Panc1 (cell line): Measurements from ENCODE around the gene EXPH5. TPM values are rescaled to one million over a fixed set of nuclear protein-coding genes. Genes with fewer than 3 reads are reported as not detected.

Experiments
- ATAC-seq: fragments of 200-7000 bp; cut with Tn5 transposase; 2 replicates; pipeline ENCODE4 v1.9.1; 2020; ENCODE audit warnings: mild to moderate bottlenecking, moderate library complexity
- BruUV-seq: library from RNA; stranded (reverse); fragments of 400-500 nt; replicated peaks from 2 replicates; lab custom pipeline; 2021; lab: Mats Ljungman, UMichigan
- CTCF ChIA-PET: fragments of 300-600 bp; sonication (Branson Sonifier 250); formaldehyde crosslinking; loops from one replicate; lab custom pipeline; 2022; ENCODE audit warnings: antibody characterized with exemption; lab: Charles Lee
- POLR2A ChIA-PET: fragments of 300-600 bp; sonication (Branson Sonifier 250); formaldehyde crosslinking; loops from one replicate; lab custom pipeline; 2022; ENCODE audit warnings: antibody characterized with exemption; lab: Charles Lee
- DNase-seq: peaks from one replicate; pipeline ENCODE4 v3.0.0-alpha.2; 2010; ENCODE audit warnings: low read depth, low spot score
- H3K27ac ChIP-seq: 2 replicates; pipeline ENCODE4 v1.5.1; 2011; ENCODE audit warnings: mild to moderate bottlenecking, low read length, inconsistent platforms
- H3K27me3 ChIP-seq: fragments of 200-500 bp; sonication (Bioruptor generic); 2 replicates; pipeline ENCODE4 v1.6.0; 2014; ENCODE audit warnings: low read length, inconsistent platforms; ENCODE audit not compliant: control insufficient read depth, insufficient read depth
- H3K36me3 ChIP-seq: fragments of 200-500 bp; sonication (Bioruptor generic); 2 replicates; pipeline ENCODE4 v1.5.1; 2014; ENCODE audit warnings: inconsistent platforms, mild to moderate bottlenecking, low read length, moderate library complexity; ENCODE audit not compliant: control insufficient read depth, insufficient read depth
- H3K4me1 ChIP-seq: 2 replicates; pipeline ENCODE4 v1.5.1; 2011; ENCODE audit warnings: inconsistent platforms, mild to moderate bottlenecking, low read length, moderate library complexity; ENCODE audit not compliant: control insufficient read depth, insufficient read depth
- H3K4me3 ChIP-seq, 2 experiments: 2 replicates each; pipeline ENCODE4 v1.5.1; 2011 to 2012; ENCODE audit warnings: low read depth in 2 of 2, low read length in 2 of 2, mild to moderate bottlenecking in 2 of 2, inconsistent platforms in 1 of 2, moderate library complexity in 1 of 2
- H3K9me3 ChIP-seq: fragments of 200-500 bp; sonication (Bioruptor generic); 2 replicates; pipeline ENCODE4 v1.5.1; 2014; ENCODE audit warnings: low read depth, mild to moderate bottlenecking, inconsistent platforms, low read length, moderate library complexity; ENCODE audit not compliant: control insufficient read depth, insufficient read depth
- POLR2AphosphoS5 ChIP-seq: IDR thresholded peaks from 2 replicates; pipeline ENCODE4 v1.6.1; 2012; ENCODE audit warnings: mild to moderate bottlenecking, low read depth, low read length, moderate library complexity
- SIN3A ChIP-seq: IDR thresholded peaks from 2 replicates; pipeline ENCODE4 v1.6.1; 2012; ENCODE audit warnings: low read depth, mild to moderate bottlenecking, low read length, moderate library complexity, borderline replicate concordance; ENCODE audit not compliant: insufficient read depth
- TCF7L2 ChIP-seq: IDR thresholded peaks from 2 replicates; pipeline ENCODE4 v1.6.1; 2011; ENCODE audit warnings: mild to moderate bottlenecking, low read depth, low read length, inconsistent platforms
- in situ Hi-C: cut with HindIII; loops from 2 replicates; pipeline ENCODE4 v1.10.0; 2016; ENCODE audit warnings: low sequenced_read_pairs, low pct_unique_long_range_greater_than_20kb
- intact Hi-C: fragments of 100-400 bp; cut with micrococcal nuclease; formaldehyde crosslinking; loops from one replicate; pipeline ENCODE4 v1.10.0; 2022; ENCODE audit not compliant: unreplicated experiment
- total RNA-seq: library from RNA; stranded (reverse); gene quantifications from one replicate; pipeline ENCODE4 v1.2.1, GENCODE V29; 2021; ENCODE audit not compliant: unreplicated experiment
- TF ChIP-seq, protein P1 (sequence below): fragments of 450-650 bp; IDR thresholded peaks from 2 replicates; pipeline ENCODE4 v1.5.1; 2017; ENCODE audit warnings: mild to moderate bottlenecking
- TF ChIP-seq, protein P2 (sequence below), 2 experiments: IDR thresholded peaks; 2 replicates each; pipeline ENCODE4 v1.6.1; 2011 to 2012; ENCODE audit warnings: low read depth in 2 of 2, control low read depth in 1 of 2, low read length in 1 of 2, mild to moderate bottlenecking in 1 of 2, moderate library complexity in 1 of 2; ENCODE audit not compliant: insufficient read depth in 1 of 2

The EXPH5 gene
- total RNA-seq, 1 experiment from 2014 or later, result 0.85 TPM

DNA sequence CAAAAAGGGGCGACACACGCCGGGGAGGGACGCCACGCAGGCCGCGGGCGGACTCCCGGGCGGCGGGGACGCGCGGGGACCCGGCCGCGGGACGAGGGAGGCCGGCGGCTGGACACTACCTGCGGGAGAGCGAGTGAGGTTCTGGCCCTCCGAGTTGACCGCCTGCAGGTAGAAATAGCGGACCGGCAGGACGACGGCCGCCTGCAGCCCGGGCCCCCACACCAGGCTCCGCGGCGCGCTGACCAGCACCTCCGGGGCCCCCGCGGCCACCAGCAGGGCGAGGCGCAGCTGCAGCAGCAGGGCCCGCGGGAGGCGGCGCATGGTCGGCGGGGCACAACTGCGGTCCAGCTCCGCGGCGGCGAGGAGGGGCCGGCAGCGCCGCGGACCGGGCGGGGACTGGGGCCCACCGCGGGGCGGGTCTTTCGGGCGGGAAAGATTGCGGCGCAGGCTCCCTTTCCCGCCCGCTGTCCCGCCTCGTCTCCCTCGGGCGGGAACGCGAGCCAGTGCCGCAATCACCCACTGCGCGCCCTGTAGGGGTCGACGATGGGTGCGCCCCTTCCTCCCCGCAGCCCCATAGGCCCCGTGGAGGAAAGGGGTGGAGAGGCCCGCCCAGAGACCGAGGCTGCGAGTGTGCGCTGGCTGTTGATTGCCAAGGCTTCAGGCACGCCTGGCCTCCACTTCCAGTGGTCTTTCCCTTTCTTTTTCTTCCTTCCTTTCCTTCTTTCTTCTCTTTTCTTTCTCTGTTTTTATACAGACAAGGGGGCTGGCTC, 95.3 kb downstream of the EXPH5 start, which contains the start of gene POGLUT3:
TSS of gene POGLUT3 (minus strand) at position 339 of the 770 bp plus-strand sequence. CDS start at position 321, 18 bp downstream.
- no peak for DNase-seq
- ChIA-PET POLR2A (no interaction called here), CTCF (no interaction called here)
- intact Hi-C loops, result no loop called here
- peak within 1 kb of the TSS; percentile 69 to 78 for H3K4me3 ChIP-seq
- TF ChIP-seq POLR2AphosphoS5, result peak; percentile 76
- TF ChIP-seq, protein P1, sequence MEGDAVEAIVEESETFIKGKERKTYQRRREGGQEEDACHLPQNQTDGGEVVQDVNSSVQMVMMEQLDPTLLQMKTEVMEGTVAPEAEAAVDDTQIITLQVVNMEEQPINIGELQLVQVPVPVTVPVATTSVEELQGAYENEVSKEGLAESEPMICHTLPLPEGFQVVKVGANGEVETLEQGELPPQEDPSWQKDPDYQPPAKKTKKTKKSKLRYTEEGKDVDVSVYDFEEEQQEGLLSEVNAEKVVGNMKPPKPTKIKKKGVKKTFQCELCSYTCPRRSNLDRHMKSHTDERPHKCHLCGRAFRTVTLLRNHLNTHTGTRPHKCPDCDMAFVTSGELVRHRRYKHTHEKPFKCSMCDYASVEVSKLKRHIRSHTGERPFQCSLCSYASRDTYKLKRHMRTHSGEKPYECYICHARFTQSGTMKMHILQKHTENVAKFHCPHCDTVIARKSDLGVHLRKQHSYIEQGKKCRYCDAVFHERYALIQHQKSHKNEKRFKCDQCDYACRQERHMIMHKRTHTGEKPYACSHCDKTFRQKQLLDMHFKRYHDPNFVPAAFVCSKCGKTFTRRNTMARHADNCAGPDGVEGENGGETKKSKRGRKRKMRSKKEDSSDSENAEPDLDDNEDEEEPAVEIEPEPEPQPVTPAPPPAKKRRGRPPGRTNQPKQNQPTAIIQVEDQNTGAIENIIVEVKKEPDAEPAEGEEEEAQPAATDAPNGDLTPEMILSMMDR, result no peak
- peak; percentile 86 for ATAC-seq
- no peaks in the 10 kb centered on the region for H3K36me3 ChIP-seq
- no peaks in the 10 kb centered on the region for H3K27me3 ChIP-seq
- BruUV-seq, result no TSS peak
- peaks cover 10% of the 10 kb centered on the region for H3K4me1 ChIP-seq
- H3K9me3 ChIP-seq, result no peaks in the 10 kb centered on the region
- in situ Hi-C loops, result no loop called here
- peak within 1 kb of the TSS; percentile 90 for H3K27ac ChIP-seq

DNA sequence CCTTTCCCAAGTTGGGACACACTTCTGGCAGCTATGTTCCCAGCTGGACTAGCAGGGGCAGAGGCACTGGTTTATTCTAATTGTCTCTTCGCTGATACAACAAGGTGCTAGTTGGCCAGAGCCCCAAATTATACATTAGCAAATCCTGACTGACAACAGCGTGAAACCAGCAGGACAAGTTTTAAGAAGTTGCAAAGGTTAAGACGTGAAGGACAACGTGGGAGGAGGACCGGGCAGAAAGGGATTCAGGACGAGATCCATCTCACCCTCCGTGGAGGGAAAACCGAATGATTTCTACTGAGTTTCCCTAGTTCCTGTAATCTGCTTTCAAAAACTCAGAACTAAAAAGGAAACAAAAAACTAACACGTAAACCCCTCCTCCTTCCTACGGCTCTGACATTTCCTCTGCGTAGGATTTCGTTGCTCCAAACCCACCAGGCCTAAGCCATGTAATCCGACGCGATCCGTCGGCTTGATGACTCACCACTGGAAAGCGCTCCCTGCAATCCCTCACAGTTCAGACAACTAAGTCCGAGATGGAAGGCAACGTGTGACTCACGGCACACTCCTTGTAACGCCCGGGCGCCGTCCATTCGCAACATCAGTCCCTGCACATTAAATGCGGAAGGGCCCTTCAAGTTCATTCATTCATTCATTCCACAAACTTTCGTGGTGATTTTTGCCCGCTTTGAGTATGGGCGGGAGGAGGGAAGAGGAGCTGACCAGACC, 96.1 kb downstream of the EXPH5 start:
- ATAC-seq (peak; percentile 94), DNase-seq (peak; percentile 86)
- ChIA-PET CTCF (no interaction called here), POLR2A (no interaction called here)
- Histone ChIP-seq H3K4me1 (peaks cover 10% of the 10 kb centered on the region), H3K4me3 (peak overlapping the region; percentile 69 to 78), H3K9me3 (no peaks in the 10 kb centered on the region), H3K36me3 (no peaks in the 10 kb centered on the region), H3K27ac (peak overlapping the region; percentile 90), H3K27me3 (no peaks in the 10 kb centered on the region)
- TF ChIP-seq TCF7L2 (peak; percentile 58; the same call in 1 of the 2 replicates), POLR2AphosphoS5 (peak; percentile 64; the same call in 1 of the 2 replicates), SIN3A (no peak)
- BruUV-seq, result TSS peak; percentile 70
- in situ Hi-C loops, result no loop called here
- intact Hi-C loops, result no loop called here

DNA sequence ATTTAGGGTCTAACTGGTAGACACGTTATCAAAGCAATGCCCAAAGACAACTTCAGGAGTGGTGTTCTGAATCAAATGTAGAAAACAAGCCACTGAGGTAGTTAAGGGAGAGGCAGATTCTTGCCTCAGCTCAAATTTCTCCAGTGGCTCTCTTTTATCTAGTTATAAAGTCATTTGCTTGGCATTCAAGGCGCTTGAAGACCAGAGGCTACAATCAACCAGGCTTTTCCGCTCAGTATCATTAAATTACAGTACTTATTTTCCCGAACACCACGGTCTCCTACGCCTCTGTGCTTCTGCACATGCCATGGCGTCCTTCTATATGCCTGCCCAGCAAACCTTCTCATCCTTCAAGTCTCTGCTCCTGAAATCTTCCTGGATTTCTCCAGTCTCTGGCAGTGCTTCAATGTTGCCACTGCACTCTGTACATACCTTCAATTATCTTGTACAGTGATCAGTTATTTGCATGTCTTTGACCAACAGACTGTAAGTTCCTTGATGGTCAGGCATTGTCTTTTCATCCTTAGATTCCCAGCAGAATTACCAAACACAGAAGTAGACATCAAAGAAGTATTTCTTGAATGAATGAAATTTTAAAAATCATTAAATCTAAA, 96.8 kb downstream of the EXPH5 start:
- ChIA-PET POLR2A (no interaction called here), CTCF (no interaction called here)
- TF ChIP-seq, protein P2, sequence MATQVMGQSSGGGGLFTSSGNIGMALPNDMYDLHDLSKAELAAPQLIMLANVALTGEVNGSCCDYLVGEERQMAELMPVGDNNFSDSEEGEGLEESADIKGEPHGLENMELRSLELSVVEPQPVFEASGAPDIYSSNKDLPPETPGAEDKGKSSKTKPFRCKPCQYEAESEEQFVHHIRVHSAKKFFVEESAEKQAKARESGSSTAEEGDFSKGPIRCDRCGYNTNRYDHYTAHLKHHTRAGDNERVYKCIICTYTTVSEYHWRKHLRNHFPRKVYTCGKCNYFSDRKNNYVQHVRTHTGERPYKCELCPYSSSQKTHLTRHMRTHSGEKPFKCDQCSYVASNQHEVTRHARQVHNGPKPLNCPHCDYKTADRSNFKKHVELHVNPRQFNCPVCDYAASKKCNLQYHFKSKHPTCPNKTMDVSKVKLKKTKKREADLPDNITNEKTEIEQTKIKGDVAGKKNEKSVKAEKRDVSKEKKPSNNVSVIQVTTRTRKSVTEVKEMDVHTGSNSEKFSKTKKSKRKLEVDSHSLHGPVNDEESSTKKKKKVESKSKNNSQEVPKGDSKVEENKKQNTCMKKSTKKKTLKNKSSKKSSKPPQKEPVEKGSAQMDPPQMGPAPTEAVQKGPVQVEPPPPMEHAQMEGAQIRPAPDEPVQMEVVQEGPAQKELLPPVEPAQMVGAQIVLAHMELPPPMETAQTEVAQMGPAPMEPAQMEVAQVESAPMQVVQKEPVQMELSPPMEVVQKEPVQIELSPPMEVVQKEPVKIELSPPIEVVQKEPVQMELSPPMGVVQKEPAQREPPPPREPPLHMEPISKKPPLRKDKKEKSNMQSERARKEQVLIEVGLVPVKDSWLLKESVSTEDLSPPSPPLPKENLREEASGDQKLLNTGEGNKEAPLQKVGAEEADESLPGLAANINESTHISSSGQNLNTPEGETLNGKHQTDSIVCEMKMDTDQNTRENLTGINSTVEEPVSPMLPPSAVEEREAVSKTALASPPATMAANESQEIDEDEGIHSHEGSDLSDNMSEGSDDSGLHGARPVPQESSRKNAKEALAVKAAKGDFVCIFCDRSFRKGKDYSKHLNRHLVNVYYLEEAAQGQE (IDR thresholded peaks at IDR 0.05; ENCODE audit: insufficient read depth in 1 of 2, low read depth in 2 of 2, low read length in 1 of 2), result no peak
- Histone ChIP-seq H3K36me3 (no peaks in the 10 kb centered on the region), H3K4me1 (peaks cover 10% of the 10 kb centered on the region), H3K4me3 (peak overlapping the region; percentile 69 to 78), H3K27me3 (no peaks in the 10 kb centered on the region), H3K9me3 (no peaks in the 10 kb centered on the region), H3K27ac (peak overlapping the region; percentile 90)
- ATAC-seq (no peak), DNase-seq (peak; percentile 15)
- no TSS peak for BruUV-seq
- in situ Hi-C loops (no loop called here), intact Hi-C loops (no loop called here)
